GM04504 (cell line): ENCODE measurements around the gene CCDC121.
"Not testable (repeated sequence)": the region's sequence is repeated elsewhere in the genome, so short reads cannot be mapped to it uniquely, and the experiment has no call there.

ENCODE experiments used
- DNase-seq: peaks from one replicate; pipeline ENCODE4 v3.0.0-alpha.2; 2012; ENCODE audit warnings: low read depth

The CCDC121 gene

DNA sequence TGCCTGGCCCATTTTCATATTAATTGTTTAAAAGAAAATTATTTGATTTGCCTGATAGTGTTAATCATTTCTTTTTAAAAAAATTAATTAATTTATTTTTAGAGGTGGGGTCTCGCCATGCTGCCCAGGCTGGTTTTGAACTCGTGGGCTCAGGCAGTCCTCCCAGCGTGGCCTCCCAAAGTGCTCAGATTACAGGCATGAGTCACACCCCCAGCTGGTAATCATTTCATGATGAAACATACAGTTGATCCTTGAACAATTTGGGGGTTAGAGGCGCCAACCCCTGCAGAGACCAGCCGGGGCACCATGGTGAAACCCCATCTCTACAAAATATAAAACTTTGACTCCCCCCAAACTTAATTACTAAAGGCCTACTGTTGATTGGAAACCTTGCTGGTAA is 8.0 kb upstream of the CCDC121 start:
- no peak for DNase-seq

DNA sequence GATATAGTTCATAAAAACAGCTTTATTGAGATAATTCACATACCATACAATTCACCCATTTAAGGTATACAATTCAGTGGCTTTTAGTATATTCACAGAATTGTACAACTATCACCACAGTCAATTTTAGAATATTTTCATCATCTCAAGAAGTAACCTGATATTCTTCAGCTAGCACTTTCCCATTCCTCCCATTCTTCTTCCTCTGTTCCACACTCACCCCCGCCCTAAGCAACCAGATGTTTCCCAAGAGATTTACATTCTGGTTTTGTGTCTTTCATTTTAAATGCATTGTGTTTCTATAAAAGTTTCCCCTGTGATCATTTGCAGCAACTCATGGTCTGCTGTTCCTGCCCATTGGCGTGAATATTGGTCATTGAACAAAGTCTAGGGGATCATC is 5.5 kb upstream of the CCDC121 start:
- no peak for DNase-seq

DNA sequence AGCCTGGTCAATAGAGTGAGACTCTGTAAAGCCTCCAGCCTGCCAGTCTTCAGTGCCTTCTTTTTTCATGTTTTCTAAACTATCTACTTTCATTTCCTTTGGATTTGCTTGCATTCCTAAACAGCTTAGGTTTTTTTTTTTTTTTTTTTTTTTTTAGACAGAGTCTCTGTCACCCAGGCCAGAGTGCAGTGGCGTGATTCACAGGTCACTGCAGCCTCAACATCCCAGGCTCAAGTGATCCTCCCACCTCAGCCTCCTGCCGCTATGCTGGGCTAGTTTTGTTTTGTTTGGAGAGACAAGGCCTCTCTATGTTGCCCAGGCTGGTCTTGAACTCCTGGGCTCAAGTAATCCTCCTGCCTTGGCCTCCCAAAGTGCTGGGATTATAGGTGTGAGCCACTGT is 1.4 kb upstream of the CCDC121 start:
- not testable (repeated sequence) for DNase-seq

DNA sequence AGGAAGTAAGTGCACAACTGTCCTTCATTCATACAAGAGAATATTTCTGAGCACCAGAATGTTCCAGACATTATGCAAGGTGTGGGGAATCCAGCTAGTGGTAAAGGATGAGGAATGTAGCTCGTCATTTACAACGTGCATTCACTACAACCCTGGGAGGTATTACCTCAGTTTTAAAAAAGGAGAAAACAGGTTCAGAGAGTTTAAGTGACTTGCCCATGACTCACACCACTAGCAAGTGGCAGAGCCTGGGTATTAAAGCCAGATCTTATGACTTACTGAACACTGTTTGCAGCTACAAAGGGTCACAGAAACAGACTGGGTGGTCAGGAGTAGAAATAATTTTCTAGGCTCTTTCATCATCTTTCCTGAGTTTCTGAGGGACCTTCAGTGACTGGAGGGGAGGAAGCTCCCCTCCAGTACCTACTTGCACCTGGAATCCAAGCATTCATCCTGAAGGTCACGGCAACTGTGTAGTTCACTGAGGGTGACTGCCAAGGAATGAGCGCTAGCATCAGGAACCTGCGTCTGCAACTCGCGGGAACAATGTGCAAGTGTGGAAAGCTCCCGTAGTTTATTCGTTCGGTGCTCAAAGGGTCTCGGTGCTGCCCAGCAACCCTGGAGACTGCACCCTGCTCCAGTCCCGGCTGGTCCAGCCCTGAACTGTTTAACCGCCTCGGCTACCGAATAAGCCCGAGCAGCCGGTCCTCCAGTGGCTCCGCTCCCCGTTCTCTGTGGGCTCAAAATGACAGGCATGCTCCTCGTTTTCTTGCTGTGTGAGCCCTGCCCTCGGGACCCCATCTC is 647 bp downstream of the CCDC121 start:
- peak; percentile 57 for DNase-seq

DNA sequence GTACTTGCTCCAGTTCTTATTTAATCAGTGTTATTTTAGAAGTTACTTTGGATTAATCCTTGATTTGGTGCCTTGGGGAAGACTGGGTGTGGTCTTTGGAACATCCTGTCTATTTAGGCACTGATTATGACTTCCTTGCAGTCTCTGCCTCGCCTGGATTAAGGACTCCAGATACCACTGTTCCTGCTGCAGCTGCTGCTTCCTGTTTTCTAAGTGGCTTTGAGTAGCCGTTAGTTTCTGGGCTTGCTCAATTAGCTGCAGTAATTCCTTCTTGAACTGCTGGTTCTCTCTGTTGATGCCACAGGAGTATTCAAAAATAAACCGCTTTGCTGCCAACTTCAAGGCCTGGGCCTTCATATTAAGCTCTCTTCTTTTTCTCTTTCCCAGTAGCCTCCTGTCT is 1.9 kb downstream of the CCDC121 start:
- DNase-seq: not testable (repeated sequence)

DNA sequence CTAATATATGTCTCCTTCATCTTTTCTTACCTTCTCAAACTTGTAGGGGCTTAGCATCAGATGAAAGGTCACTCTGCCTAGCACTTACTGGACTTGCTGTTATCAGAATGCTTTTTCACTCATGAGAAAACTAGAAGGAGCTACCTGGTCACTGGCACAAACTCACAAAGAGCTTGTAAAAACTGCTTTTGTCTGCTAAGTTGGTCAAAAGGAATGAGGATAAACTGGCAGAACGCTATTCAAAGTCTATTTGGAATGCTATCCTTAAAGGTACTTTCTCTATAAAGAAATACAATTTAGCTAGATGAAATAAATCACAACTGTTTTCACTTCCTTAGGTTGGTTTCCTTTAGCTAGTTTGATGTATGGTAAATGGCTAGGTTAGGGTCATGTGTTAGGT is 2.5 kb downstream of the CCDC121 start:
- not testable (repeated sequence) for DNase-seq

DNA sequence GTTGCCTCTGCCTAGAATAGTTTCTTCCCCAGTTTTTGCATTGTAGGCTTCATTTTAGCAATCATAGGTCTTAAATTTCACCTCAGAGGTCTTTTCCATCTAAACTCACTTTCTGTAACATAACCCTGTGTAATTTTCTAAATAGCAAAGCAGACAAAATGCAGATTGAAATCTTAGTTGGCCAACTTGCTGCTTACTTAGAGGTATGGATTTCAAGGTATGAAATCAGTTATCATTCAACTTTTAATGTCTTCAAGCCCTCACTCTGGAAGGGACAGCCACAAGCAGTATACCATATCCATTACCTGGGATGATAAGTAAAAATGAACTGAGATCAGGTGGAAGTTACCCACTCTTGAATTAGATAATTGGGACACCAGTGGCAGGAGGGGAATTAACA is 3.9 kb downstream of the CCDC121 start:
- DNase-seq: no peak

DNA sequence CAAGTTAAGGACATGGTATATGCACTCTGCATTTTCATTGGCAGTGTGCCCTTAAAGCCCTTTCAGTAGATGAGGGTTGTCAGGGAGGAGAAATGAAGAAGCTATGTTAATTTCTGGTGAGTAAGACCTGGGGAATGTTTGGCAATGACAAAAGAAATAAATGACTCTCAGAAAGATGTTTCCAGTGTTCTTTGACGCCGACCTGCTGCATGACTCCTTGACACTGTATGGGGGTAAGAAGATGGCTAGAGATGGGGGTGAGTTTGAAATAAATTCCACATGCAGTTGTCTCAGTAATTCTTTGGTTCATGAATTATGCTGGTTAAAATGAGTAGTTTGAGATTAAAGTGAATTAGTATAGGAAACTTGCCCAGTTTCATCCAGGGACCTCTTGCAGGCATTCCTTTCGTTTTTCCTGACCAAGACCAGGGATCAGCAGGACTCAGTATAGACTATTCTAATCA is 5.9 kb downstream of the CCDC121 start:
- peak; percentile 70 for DNase-seq

DNA sequence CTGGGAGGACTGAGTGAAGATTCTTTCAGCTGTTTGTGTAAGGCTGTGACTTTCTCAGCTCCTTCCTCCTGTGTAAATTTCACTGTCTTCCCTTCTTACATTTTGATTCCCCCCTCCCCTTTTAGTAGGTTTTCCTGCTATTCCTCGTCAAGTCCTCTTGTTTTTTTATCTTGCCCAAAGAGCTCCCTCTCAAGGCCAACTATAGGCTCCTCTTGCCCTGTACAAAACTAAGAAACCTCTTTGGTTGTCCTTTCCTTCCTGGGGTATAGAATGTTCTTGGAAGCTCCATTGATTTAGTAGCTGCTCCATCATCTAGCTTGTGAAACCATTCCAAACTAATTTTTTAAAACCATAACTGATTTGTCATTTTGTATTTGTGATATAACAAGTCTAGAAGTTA is 7.3 kb downstream of the CCDC121 start:
- no peak for DNase-seq

DNA sequence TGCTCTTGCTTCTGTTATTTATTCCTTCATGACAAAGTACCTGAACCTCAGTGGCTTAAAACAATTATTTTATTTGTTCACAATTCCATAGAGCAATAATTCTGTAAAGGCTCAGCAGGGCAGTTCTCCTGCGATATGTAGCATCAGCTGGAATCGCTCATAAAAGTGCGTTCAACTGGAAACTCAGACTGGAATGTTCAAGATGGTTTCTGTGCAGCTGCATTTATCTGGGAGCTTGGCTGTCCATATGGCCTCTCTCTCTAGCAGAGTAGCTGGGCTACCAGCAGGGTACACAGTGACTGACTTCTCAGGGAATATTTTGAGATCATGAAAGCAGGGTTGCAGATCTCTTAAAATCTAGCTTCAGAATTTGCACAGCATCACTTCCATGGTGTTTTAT is 13.5 kb downstream of the CCDC121 start:
- DNase-seq: no peak

DNA sequence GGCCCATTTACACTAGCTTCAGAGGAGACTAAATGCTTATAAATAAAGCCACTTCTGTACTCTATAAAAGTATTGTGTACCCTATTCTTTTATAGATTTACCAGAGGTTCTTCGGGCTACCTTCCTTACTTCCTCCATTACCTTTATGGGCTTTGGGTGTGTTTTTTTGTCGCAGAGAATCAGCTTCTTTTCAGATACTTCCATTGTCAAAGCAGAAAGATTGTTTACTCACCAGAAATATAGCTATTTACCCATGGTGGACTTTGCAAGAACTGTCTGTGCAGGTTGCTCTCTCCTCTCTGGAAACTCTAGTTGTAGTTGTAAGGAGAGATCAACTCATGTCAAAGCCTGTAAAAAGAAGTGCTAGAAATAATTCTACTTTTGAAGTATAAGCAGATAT is 14.8 kb downstream of the CCDC121 start:
- no peak for DNase-seq

DNA sequence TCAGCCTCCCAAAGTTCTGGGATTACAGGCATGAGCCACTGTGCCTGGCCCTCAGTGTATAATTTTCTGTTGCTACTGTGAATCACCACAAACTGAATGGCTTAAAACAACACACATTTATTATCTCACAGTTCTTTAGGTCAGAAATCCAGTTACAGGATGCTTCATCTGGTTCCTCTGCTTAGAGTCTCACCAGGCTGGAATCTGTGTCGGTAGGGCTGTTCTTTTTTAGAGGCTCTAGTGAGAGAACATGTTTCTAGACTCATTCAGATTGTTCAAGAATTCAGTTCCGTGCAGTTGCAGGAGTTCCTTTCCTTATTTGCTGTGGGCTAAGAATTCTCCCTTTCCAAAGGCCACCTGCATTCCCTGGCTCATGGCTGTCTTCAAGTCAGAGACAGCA is 22.2 kb downstream of the CCDC121 start:
- DNase-seq: no peak

DNA sequence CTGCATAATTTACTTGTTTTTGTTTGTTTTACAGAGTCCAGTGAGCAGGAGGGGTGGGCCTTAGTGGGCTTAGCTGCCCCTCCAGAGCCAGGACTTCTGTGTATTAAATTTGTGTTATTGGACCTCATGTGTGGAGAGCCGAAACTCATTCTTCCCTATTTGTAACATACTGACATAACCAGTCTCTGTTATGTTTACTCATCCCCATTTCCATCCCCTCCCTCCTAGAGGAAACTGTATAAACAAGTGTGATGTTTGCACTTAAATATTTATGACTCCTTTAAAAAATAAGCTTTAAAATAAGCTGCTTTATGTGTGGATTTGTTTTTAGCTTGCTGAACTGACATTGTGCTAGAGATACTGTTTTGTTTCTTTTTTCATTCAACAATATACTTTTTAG is 32.2 kb downstream of the CCDC121 start:
- no peak for DNase-seq

DNA sequence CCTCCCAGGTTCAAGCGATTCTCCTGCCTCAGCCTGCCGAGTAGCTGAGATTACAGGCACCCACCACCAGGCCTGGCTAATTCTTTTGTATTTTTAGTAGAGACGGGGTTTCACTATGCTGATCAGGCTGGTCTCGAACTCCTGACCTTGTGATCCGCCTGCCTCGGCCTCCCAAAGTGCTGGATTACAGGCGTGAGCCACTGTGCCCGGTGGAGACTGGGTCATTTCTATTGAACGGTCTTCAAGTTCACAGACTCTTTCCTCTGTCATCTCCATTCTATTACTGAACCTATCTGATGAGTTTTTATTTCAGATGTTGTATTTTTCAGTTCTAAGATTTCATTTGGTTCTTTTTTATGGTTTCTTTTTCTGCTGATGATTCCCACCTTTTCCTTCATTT is 33.4 kb downstream of the CCDC121 start:
- DNase-seq: not testable (repeated sequence)

DNA sequence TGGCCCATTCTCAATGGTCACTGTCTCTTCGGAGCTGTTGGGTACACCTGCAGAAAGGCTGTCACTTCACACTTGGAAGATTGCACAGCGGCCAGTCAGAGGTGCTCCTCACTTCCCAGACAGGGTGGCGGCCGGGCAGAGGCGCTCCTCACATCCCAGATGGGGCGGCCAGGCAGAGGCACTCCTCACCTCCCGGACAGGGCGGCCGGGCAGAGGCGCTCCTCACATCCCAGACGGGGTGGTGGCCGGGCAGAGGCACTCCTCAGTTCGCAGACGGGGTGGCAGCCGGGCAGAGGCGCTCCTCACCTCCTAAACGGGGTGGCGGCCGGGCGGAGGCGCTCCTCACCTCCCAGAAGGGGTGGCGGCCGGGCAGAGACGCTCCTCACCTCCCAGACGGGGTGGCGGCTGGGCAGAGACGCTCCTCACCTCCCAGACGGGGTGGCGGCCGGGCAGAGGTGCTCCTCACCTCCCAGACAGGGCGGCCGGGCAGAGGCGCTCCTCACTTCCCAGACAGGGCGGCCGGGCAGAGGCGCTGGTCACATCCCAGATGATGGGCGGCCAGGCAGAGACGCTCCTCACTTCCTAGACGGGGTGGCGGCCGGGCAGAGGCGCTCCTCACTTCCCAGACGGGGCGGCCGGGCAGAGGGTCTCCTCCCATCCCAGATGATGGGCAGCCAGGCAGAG is 34.6 kb downstream of the CCDC121 start:
- DNase-seq: not testable (repeated sequence)

DNA sequence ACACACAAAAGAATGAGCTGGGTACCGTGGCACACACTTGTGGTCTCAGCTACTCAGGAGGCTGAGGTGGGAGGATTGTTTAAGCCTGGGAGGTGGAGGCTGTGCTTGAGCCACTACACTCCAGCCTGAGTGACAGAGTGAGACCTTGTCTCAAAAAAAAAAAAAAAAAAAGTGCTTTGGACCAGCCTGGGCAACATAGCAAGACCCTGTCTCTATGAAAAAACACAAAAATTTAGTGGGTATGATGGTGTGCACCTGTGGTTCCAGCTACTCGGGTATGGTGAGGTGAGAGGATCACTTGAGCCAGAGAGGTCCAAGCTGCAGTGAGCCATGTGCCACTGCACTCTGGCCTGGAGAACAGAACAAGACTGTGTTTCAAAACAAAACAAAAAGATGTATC is 35.6 kb downstream of the CCDC121 start:
- DNase-seq: no peak

DNA sequence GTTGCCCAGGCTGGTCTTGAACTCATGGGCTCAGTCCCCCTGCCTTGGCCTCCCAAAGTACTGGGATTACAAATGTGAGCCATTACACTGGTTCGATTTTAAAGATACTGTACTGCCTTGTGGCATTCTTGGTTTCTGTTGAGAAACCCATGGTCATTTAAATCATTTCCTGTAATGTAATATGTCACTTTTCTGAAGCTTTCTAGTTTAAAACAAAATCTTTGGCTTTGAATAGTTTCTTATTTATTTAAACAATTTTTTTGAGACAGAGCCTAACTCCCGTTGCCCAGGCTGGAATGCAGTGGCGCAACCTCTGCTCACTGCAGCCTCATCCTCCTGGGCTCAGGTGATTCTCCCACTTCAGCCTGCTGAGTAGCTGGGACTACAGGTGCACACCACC is 37.1 kb downstream of the CCDC121 start:
- no peak for DNase-seq

DNA sequence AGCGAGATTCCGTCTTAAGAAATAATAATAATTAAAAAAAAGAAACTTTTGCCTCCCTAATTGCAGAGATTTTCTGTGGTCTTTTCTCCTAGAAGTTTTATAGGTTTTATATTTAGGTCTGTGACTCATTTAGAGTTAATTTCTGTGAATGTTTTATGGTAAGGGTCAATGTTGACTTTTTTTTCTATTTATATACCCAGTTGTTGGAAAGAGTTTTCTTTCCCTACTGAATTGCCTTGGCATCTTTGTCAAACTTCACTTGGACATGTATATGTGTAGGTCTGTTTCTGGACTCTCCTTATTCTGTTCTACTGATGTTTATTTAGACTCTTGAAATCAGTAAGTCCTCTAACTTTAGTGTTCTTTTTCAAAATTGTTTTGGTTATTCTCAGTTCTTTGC is 40.5 kb downstream of the CCDC121 start:
- DNase-seq: no peak

DNA sequence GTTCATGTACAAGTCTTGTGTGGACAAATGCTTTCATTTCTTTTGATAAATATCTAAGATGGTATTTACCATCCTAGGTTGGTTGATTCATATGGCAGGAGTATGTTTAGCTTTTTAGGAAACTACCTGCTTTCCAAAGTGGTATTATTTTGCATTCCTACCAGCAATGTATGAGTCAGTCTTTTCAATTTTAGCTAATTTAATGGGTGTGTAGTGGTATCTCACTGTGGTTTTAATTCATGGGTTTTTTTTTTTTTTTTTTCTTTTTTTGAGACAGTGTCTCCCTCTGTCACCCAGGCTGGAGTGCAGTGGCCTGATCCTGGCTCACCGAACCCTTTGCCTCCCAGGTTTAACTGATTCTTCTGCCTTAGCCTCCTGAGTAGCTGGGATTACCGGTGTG is 41.8 kb downstream of the CCDC121 start:
- DNase-seq: no peak

DNA sequence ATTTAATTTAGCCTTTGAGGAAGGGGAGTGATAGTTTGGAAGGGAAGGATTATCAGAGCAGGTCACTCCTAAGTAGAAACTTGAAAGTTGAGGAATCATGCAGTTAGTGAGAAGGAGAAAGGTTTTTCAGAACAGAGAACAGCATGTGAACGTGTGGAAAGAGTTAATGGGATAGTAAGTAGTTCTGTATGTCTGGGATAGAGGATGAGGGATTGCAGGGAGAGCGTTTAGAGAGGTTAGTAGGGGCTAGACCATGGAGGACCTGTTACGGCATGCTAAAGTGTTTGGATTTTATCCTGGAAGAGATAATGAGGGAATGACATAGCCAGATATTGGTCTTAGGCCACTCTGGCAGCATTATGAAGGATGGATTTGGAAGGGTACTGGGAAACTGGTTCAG is 44.2 kb downstream of the CCDC121 start:
- no peak for DNase-seq

DNA sequence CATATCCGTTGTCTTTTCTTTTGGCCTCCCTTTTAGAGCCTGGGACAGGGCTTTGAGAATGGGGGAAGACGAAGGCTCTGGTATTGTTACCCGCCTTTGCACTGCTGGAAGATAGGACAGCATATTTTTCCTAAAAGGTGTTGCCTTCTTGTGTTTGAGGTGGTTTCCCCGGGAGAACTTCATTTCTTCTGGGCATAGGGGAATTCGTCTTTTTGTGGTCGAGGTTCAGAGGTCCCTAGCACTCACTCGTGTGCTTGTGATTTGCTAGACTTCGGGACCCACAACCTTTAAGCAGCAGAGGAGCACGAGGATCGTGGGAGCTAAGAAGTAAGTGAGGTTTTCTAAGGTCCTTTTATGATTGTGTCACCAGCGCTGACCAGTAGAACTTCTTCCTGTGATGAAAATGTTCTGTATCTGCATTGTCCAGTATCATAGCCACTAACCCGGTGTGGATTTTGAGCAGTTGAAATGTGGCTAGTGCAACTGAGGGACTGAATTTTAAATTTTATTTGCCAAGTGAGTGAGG is 45.4 kb downstream of the CCDC121 start:
- no peak for DNase-seq

DNA sequence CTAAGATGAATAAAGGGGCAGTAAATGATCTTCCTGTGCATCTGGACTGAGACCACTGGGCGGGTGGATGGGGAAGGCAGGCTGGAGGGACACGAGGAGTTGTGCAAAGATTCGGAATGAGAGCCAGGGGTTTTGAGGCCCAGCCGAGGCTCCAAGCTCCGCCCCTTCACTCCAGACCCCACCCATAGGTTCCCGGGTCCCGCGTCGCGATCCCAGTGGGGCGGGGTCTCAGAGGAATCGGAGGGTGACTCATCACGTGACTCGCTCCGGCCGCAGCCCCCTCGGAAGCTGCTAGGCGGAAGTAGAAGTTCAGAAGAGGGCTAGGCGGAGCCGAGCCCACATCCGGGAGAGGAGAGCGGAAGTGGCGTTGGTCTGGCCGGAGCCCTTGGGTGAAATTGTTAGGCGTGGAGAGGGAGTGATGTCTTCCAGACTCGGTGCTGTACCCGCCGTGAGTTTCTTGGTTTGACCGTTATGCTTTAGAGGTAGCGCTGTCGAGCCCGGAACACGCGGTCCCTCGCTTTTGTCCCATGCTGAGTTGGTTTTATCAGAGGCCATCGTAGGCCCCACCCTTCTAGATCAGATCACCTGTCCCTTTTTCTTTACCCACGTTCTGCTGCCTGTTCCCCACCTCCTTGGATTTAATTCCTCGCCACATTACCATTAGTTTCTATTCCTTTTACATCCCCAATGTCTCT is 46.0 kb downstream of the CCDC121 start, which contains the start of gene ZNF512:
ZNF512 (plus strand) TSS at position 348 of the 695 bp plus-strand sequence; CDS start at position 419, 71 bp downstream.
- DNase-seq: peak; percentile 76
